ENCODE measurements around the gene STX10. TPM values are rescaled to one million over a fixed set of nuclear protein-coding genes. Genes with fewer than 3 reads are reported as not detected.

STX10 gene
- total and polyA plus RNA-seq, 9 of the 15 experiments (the other 6 are each of a cell fraction or from before 2014, with no cell fraction given): 0.51 to 66.3 (median 31.0) TPM

GRCh38 chr19:13154911-13155471 lies 4.8 kb upstream of the STX10 start (continued):
- TF ChIP-seq GABPA (tag; conservative IDR thresholded peaks at IDR 0.05; ENCODE audit: low read depth) (no peak), EZH2 (IDR thresholded peaks at IDR 0.05; ENCODE audit: borderline replicate concordance, low read depth, low read length) (no peak), E2F3 (CRISPR knock-in tag; IDR thresholded peaks at IDR 0.05) (peak; percentile 23; the same call in 1 of the 2 replicates), PTRF (tag; IDR thresholded peaks at IDR 0.05) (no peak), ZNF717 (CRISPR knock-in tag; IDR thresholded peaks at IDR 0.05) (0 out of 2 replicates have a peak, but pooled peaks have one; percentile 7), MAFF (IDR thresholded peaks at IDR 0.05; ENCODE audit: low read length) (peak; percentile 32; the same call in 1 of the 2 replicates), ZNF143 (CRISPR knock-in tag; IDR thresholded peaks at IDR 0.05) (no peak), NONO (IDR thresholded peaks at IDR 0.05; ENCODE audit: low read depth in 2 of 2, low read length in 1 of 2) (peak in 1 of 2 experiments; percentile 78; a peak in 3 of 4 replicates), KLF1 (tag; IDR thresholded peaks at IDR 0.05) (peak; percentile 63; the same call in 1 of the 2 replicates), ZNF586 (CRISPR knock-in tag; conservative IDR thresholded peaks at IDR 0.05) (no peak), MLX (CRISPR knock-in tag; conservative IDR thresholded peaks at IDR 0.05) (no peak), KAT7 (CRISPR knock-in tag; IDR thresholded peaks at IDR 0.05; ENCODE audit: borderline replicate concordance) (peak; percentile 76; the same call in 1 of the 2 replicates), SMARCB1 (IDR thresholded peaks at IDR 0.05; ENCODE audit: insufficient read length, low read depth) (no peak), FOS (IDR thresholded peaks at IDR 0.05; ENCODE audit: extremely low read depth, insufficient read length) (no peak), RHOXF2B (CRISPR knock-in tag; conservative IDR thresholded peaks at IDR 0.05) (0 out of 2 replicates have a peak, but pooled peaks have one; percentile 11), PHF20 (IDR thresholded peaks at IDR 0.05; ENCODE audit: partially characterized antibody) (peak; percentile 38), IRF1 (CRISPR knock-in tag; IDR thresholded peaks at IDR 0.05; ENCODE audit: borderline replicate concordance) (no peak), ZNF41 (CRISPR knock-in tag; conservative IDR thresholded peaks at IDR 0.05) (no peak), ELF2 (CRISPR knock-in tag; IDR thresholded peaks at IDR 0.05) (no peak), ILK (tag; IDR thresholded peaks at IDR 0.05; ENCODE audit: borderline replicate concordance, low read depth) (no peak), RBM34 (IDR thresholded peaks at IDR 0.05; ENCODE audit: borderline replicate concordance, insufficient read depth, low read length) (no peak), NCOA2 (IDR thresholded peaks at IDR 0.05; ENCODE audit: partially characterized antibody in 2 of 2) (no peak), ARNT (IDR thresholded peaks at IDR 0.05) (peak; percentile 24 to 61; a peak in 1 of 4 replicates), ZSCAN32 (CRISPR knock-in tag; IDR thresholded peaks at IDR 0.05) (no peak), ZBTB49 (CRISPR knock-in tag; IDR thresholded peaks at IDR 0.05; ENCODE audit: borderline replicate concordance) (no peak), SMAD1 (IDR thresholded peaks at IDR 0.05; ENCODE audit: low read depth, low read length, partially characterized antibody) (no peak)

All from K562 (cell line).